Adrenal gland (tissue), 5 donors: Measurements from ENCODE around the gene HS2ST1.

ENCODE experiments used
- CTCF ChIP-seq, 6 experiments: fragments of 450-650 bp in 4 of 6; fragments of 200-600 bp in 2 of 6; sonication (generic) in 1 of 6; IDR thresholded peaks; 1 replicate in 5 of 6; 2 replicates in 1 of 6; pipeline versions ENCODE4 v1.5.1 to v1.8.0; 2016 to 2021; ENCODE audit warnings: antibody characterized with exemption in 6 of 6, mild to moderate bottlenecking in 2 of 6, moderate library complexity in 1 of 6
- POLR2A ChIP-seq, 2 donors: fragments of 450-650 bp; IDR thresholded peaks; one replicate each; pipeline ENCODE4 v1.6.1; 2017; ENCODE audit warnings: antibody characterized with exemption in 2 of 2, mild to moderate bottlenecking in 2 of 2, moderate library complexity in 1 of 2
- donor health status: DM: no; HTN: no; CAD: no.

GRCh38 chr1:86956221-86956620, 41.8 kb downstream of the HS2ST1 start:
- TF ChIP-seq CTCF (IDR thresholded peaks at IDR 0.05): no peak
- no peak for TF ChIP-seq POLR2A (IDR thresholded peaks at IDR 0.05)
